HepG2 (cell line): ENCODE results near the gene UBE2Q1.

Experiments
- CTCF ChIP-seq: sonication (generic); formaldehyde crosslinking; IDR thresholded peaks from 2 replicates; pipeline ENCODE4 v1.5.0; 2020; ENCODE audit warnings: mild to moderate bottlenecking, missing genetic modification reagents, moderate library complexity
- MYNN ChIP-seq: sonication (generic); formaldehyde crosslinking; IDR thresholded peaks from 2 replicates; pipeline ENCODE4 v1.4.0; 2020; ENCODE audit warnings: mild to moderate bottlenecking, low read depth, missing genetic modification reagents
- POLR2A ChIP-seq, 2 experiments: IDR thresholded peaks; 2 replicates each; pipeline ENCODE4 v1.6.1; 2011; ENCODE audit warnings: low read depth in 2 of 2, low read length in 2 of 2, mild to moderate bottlenecking in 1 of 2, moderate library complexity in 1 of 2; ENCODE audit not compliant: insufficient read depth in 1 of 2
- ZNF138 ChIP-seq: sonication (generic); formaldehyde crosslinking; IDR thresholded peaks from 2 replicates; pipeline ENCODE4 v1.5.0; 2020; ENCODE audit warnings: mild to moderate bottlenecking, low read depth, missing genetic modification reagents
- ZNF558 ChIP-seq: sonication (generic); formaldehyde crosslinking; IDR thresholded peaks from 2 replicates; pipeline ENCODE4 v1.9.0; 2022; ENCODE audit warnings: mild to moderate bottlenecking, missing genetic modification reagents, borderline replicate concordance

- TF ChIP-seq ZNF138 (CRISPR knock-in tag) (no peak), CTCF (CRISPR knock-in tag) (no peak), ZNF558 (CRISPR knock-in tag) (no peak), POLR2A (IDR thresholded peaks at IDR 0.05; ENCODE audit: insufficient read depth in 1 of 2, low read depth in 2 of 2, low read length in 2 of 2) (no peak), MYNN (CRISPR knock-in tag) (no peak)
Observed at GRCh38 chr1:154527192-154527591, 31.3 kb downstream of the UBE2Q1 start.
